Measurements from ENCODE around the gene SPATS2L.

The SPATS2L gene

GRCh38 chr2:200472853-200473464 is 166.5 kb downstream of the SPATS2L start:
- TF ChIP-seq CTCF (conservative IDR thresholded peaks at IDR 0.05; ENCODE audit: low read depth), result no peak
- ChIA-PET CTCF (interaction anchor here (0.5 to 0.8 kb wide), 2 partner anchors 100 to 487 kb away, joined by 3 read pairs; no protein-coding TSS in a partner anchor), POLR2A (ENCODE audit: low non-redundant PET) (no interaction called here)
- H3K27ac ChIP-seq, result no peak overlapping the region
- no peak for DNase-seq (ENCODE audit: low spot score)

DNA sequence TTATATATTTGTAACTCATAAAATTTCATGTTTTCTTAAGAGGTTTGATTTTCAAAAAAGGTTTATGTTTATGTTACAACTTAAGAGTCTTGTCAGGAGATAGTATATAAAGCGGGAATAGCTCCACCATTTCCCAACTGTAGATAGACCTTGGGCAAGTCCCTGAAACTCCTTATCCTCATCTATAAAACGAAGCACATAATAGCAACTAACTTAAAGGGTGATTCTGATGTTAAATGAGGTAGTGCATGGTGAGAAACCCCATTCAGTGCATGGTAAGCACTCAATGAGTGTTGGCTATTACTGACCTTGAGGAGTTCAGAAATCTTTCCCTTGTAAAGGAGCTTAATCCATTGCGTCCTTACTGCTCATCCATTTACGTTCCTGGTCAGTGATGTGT is 169.3 kb downstream of the SPATS2L start:
- no peak for DNase-seq (ENCODE audit: low spot score)
- H3K27ac ChIP-seq, result no peak overlapping the region
- TF ChIP-seq CTCF (conservative IDR thresholded peaks at IDR 0.05; ENCODE audit: low read depth), result no peak
- POLR2A ChIA-PET (ENCODE audit: low non-redundant PET), result no interaction called here
- CTCF ChIA-PET, result interaction anchor here (0.6 to 0.7 kb wide), 2 partner anchors 734 to 771 kb away, joined by 3 read pairs; no protein-coding TSS in a partner anchor

- DNase-seq (ENCODE audit: low spot score), result no peak
- ChIA-PET CTCF (interaction anchor here (0.6 kb wide), 1 partner anchor 234 kb away, joined by 4 read pairs; no protein-coding TSS in a partner anchor), POLR2A (ENCODE audit: low non-redundant PET) (no interaction called here)
- no peak for TF ChIP-seq CTCF (conservative IDR thresholded peaks at IDR 0.05; ENCODE audit: low read depth)
- no peak overlapping the region for H3K27ac ChIP-seq
These were observed 170.3 kb downstream of the SPATS2L start for GRCh38 chr2:200476836-200477235.

- ChIA-PET CTCF (no interaction called here), POLR2A (ENCODE audit: low non-redundant PET) (no interaction called here)
- H3K27ac ChIP-seq, result no peak overlapping the region
- no peak for TF ChIP-seq CTCF (conservative IDR thresholded peaks at IDR 0.05; ENCODE audit: low read depth)
- no peak for DNase-seq (ENCODE audit: low spot score)
These were observed 171.2 kb downstream of the SPATS2L start for GRCh38 chr2:200477667-200478131.

GRCh38 chr2:200479692-200480265 is 173.3 kb downstream of the SPATS2L start:
- ChIA-PET CTCF (no interaction called here), POLR2A (ENCODE audit: low non-redundant PET) (no interaction called here)
- DNase-seq (ENCODE audit: low spot score), result peak; percentile 72
- H3K27ac ChIP-seq, result peak overlapping the region; percentile 37; the same call in 1 of the 2 replicates
- TF ChIP-seq CTCF (conservative IDR thresholded peaks at IDR 0.05; ENCODE audit: low read depth), result no peak

- no peak for TF ChIP-seq CTCF (conservative IDR thresholded peaks at IDR 0.05; ENCODE audit: low read depth)
- no peak overlapping the region for H3K27ac ChIP-seq
- CTCF ChIA-PET, result interaction anchor here (0.7 to 1.4 kb wide), 5 partner anchors 119 to 509 kb away, joined by 3 read pairs; no protein-coding TSS in a partner anchor
- POLR2A ChIA-PET (ENCODE audit: low non-redundant PET), result no interaction called here
- DNase-seq (ENCODE audit: low spot score), result no peak
These were observed 175.7 kb downstream of the SPATS2L start for GRCh38 chr2:200482194-200482593.

Data from RWPE1 (cell line).